K562 (cell line): ENCODE data around the gene PPOX. TPM values are rescaled to one million over a fixed set of nuclear protein-coding genes. Genes with fewer than 3 reads are reported as not detected.

Experiments
- ARID3A ChIP-seq: IDR thresholded peaks from 2 replicates; pipeline ENCODE4 v1.6.1; 2012; ENCODE audit warnings: low read depth, low read length, improper control_type of control experiment, borderline replicate concordance
- EP300 ChIP-seq: IDR thresholded peaks from 2 replicates; pipeline ENCODE4 v1.6.1; 2012; ENCODE audit warnings: low read length, improper control_type of control experiment
- NUFIP1 ChIP-seq: fragments of 450-650 bp; IDR thresholded peaks from 2 replicates; pipeline ENCODE4 v1.6.1; 2018; ENCODE audit not compliant: partially characterized antibody
- RBBP5 ChIP-seq: fragments of 200-600 bp; sonication (generic); IDR thresholded peaks from 2 replicates; pipeline ENCODE4 v1.6.1; 2012; ENCODE audit warnings: borderline replicate concordance, mild to moderate bottlenecking, low read length, control low read depth, inconsistent platforms; ENCODE audit not compliant: insufficient read depth, poor library complexity, severe bottlenecking
- RERE ChIP-seq: sonication (generic); formaldehyde crosslinking; IDR thresholded peaks from 2 replicates; pipeline ENCODE4 v1.8.0; 2023; ENCODE audit warnings: missing genetic modification reagents, mild to moderate bottlenecking, borderline replicate concordance
- RUNX1 ChIP-seq: sonication (generic); IDR thresholded peaks from 2 replicates; pipeline ENCODE4 v1.6.1; 2016; ENCODE audit warnings: antibody characterized with exemption, low read depth
- polyA plus RNA-seq, 8 experiments: library from polyadenylated mRNA; depleted of rRNA in 4 of 8; stranded (reverse) in 5 of 8; unstranded in 3 of 8; fragments of >200 nt; fragmentation: Nextera tagmentation in 2 of 8; fragmentation: Illumina TruSeq in 1 of 8; extraction: Ambion mirVana in 2 of 8; extraction: Trizol in 1 of 8; gene quantifications; 2 replicates each; pipeline versions ENCODE4 v1.2.1 to v1.2.3, GENCODE V29; 2011 to 2014; ENCODE audit warnings: inconsistent platforms in 1 of 8, missing spikeins in 1 of 8
- total RNA-seq, 7 experiments: library from RNA; depleted of rRNA in 6 of 7; stranded (reverse); fragments of >200 nt in 6 of 7; fragmentation: Illumina TruSeq in 2 of 7; extraction: Trizol in 2 of 7; gene quantifications; 2 replicates each; pipeline versions ENCODE4 v1.2.1 to v1.2.3, GENCODE V29; 2011 to 2021; ENCODE audit warnings: low replicate concordance in 1 of 7
- TF ChIP-seq, protein P1 (sequence below): fragments of 450-650 bp; IDR thresholded peaks from 2 replicates; pipeline ENCODE4 v1.6.1; 2018; ENCODE audit not compliant: partially characterized antibody

PPOX gene
- total and polyA plus RNA-seq, 9 of the 15 experiments (the other 6 are each of a cell fraction or from before 2014, with no cell fraction given) = 17.0 to 57.1 (median 38.9) TPM

DNA sequence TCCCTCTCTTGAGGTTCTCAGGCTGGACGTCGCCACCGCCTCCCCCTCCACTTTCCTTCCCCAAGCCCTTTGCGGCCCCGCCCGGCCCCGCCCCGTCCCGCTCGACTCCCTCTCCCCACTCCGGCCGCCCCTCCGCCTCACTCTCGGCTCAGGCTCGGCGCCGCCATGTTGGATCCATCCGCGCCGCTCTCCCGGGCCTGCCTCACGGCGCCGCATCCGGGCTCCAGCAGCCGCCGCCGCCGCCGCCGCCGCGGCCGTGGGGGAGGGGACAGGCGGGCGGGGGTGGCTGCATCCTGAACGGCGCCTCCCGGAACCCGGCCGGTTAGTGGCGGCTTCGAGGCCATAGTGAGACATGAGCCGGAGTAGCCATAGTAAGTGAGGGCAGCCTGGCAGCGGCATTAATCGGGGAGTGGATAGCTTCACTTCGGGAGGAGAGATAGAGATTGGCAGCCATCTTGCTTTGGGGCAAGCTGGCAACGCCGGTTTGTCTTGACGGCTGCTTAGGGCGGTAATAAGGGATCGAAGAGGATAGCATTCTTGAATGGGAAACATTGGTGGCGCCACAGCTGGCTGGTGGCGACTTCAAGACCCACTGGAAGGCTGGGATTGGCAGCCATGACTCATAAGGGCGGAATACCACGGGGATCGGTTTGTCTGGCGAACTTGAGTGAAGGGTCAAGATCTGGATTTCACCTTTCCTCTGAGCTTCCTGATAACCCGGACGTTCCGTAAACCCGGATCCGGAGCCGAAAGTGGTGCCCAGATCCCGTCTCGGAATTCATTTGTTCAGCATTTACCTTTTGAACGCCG, 33.6 kb upstream of the PPOX start, which contains the start of gene DEDD (continued):
- TF ChIP-seq, protein P1, sequence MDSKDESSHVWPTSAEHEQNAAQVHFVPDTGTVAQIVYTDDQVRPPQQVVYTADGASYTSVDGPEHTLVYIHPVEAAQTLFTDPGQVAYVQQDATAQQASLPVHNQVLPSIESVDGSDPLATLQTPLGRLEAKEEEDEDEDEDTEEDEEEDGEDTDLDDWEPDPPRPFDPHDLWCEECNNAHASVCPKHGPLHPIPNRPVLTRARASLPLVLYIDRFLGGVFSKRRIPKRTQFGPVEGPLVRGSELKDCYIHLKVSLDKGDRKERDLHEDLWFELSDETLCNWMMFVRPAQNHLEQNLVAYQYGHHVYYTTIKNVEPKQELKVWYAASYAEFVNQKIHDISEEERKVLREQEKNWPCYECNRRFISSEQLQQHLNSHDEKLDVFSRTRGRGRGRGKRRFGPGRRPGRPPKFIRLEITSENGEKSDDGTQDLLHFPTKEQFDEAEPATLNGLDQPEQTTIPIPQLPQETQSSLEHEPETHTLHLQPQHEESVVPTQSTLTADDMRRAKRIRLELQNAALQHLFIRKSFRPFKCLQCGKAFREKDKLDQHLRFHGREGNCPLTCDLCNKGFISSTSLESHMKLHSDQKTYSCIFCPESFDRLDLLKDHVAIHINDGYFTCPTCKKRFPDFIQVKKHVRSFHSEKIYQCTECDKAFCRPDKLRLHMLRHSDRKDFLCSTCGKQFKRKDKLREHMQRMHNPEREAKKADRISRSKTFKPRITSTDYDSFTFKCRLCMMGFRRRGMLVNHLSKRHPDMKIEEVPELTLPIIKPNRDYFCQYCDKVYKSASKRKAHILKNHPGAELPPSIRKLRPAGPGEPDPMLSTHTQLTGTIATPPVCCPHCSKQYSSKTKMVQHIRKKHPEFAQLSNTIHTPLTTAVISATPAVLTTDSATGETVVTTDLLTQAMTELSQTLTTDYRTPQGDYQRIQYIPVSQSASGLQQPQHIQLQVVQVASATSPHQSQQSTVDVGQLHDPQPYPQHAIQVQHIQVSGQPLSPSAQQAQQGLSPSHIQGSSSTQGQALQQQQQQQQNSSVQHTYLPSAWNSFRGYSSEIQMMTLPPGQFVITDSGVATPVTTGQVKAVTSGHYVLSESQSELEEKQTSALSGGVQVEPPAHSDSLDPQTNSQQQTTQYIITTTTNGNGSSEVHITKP = no peak
- TF ChIP-seq RUNX1 = peak; percentile 90
- no peak for TF ChIP-seq RERE (CRISPR knock-in tag)
- no peak for TF ChIP-seq NUFIP1
- TF ChIP-seq EP300 = no peak
- peak; percentile 1 for TF ChIP-seq RBBP5
- TF ChIP-seq ARID3A = no peak
